ENCODE results near the gene PXYLP1.

Gene PXYLP1

DNA sequence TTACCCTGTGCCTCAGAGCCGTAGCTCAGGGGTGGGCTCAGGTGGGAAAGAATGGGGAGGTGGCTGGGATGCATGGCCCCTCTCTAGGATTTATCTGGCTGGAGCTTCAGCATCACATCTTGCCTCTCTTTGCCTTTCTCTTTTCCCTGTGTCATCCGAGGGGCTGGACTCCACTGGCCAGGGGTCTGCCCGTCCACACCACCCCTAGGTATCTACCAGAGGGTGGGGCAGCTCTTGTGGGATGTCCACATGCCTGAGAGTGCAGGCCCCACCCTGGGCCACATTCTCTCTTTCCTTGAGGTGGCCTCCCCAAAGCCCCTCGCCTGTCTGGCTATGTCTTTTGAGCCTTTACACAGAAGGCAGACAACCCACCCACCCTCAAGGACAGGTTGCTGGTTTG is 37.2 kb downstream of the PXYLP1 start:
- no peak for TF ChIP-seq CTCF (IDR thresholded peaks at IDR 0.05)

DNA sequence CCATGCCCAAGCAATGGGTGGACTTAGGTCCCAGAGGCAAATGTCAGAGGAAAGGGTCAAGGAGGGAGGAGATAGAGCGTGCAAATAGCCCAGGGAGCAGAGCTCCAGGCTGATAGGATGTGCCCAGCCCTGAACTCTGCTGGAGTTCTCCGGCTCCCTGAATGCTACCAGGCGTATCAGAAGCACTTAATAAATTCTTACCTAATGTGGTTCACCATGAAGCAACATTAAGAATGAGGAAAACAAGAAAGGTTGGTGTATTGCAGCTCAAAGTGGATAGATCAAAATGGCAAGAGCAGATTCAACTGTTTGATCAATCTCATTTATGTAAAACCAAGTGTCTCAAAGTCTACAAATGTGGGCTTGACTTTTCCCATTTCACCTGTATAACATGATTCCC is 38.3 kb downstream of the PXYLP1 start:
- TF ChIP-seq CTCF (IDR thresholded peaks at IDR 0.05): no peak

DNA sequence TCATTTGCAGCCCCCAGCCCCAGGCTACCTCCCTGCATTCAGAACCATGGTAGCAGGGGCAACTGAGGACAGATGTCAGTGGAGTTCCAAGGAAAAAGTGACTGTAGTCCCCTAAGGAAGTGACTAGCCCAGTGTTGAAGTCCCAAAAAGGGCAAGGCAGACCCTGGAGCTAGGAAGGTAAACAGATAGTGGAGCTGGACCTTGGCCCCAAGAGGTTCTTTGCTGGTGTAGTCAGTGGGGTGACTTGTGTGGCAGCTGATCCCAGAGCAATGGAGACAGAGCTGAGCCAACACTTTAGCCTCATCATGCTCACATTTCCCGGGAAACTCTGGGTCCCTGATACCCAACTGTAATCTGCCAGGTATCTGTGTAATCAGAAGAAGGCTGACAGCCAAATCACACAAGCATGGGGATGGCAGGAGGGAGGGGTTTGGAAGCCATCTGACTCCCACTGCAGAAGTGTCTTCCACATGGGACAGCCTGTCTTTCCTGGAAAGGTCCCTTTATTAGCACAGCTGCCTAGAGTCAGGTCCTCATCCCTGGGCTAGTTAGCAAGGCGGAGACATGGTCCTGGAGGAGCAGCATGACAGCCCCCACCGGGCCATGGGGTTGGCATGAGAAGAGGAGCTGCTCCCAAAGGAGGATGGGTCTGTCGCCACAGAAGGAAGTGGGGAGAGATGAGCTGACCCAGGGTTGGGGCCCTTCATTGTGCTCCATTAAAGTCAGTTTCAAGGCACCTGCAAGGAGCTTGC is 39.8 kb downstream of the PXYLP1 start:
- TF ChIP-seq CTCF (IDR thresholded peaks at IDR 0.05): no peak

DNA sequence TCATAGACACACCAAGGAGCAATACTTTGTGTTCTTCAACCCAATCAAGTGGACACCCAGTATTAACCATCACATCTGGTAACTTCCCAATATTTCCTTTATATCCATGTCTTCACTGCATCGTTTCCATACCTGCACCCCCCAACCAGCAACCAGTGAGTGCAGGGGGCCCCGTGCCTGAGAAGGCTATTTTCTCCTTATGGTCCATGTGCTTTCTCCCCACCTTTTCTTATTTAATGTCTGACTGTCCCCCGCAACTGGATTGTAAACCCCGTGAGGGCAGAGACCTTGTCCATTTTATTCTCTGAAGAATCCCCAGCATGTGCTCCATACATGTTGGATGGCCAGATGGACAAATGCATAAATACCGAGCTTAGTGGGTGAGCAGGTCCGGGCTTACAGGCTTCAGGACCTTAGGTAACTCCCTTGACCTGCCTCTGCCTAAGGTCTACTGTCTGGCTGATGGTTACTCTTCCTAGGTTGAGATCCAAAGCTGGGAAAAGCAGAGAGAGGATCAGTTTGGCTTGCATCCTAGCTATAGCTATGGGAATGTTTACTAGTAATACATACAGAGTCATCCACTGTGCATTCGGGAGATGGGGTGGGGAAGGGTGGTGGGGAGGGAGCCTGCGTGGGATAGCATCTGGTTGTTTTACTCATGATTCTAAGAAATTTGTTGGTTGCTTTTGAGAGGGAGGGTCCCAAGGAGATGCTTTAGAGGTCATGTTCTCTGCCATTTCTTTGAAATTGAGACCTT is 41.5 kb downstream of the PXYLP1 start:
- no peak for TF ChIP-seq CTCF (IDR thresholded peaks at IDR 0.05)

DNA sequence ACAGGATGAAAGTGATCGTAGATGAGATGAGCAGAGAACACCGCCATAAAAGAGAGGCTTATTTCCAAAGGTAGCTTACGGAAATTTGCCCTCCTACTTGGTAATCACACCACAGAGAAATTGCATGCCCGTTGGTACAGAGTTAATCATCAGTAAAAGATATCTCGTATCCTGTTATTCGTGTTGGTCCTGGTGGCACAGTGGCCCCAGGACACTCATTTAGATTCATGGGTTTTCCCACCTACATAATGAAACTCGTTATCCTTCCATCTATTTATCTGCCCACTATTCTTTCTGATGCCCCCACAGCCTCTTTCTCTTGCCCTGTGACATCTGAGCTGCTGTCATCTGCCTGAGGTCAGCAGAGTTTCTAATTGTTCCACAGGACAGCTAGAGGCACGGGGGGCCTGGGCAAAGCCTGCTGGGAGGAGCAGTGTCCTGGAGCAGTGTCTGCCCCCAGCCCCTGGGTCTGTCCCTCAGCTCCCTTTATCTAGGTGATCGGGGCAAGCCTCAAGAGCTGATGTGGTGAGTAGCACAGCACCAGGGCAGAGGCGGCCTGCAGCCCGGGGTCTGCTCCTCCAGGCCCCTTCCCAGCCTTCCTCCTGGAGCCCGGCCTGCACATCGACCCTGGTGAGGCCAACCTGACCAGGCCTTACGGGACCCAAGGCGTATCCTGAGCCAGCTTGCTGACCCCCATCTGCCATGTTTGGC is 42.2 kb downstream of the PXYLP1 start:
- TF ChIP-seq CTCF (IDR thresholded peaks at IDR 0.05): no peak

DNA sequence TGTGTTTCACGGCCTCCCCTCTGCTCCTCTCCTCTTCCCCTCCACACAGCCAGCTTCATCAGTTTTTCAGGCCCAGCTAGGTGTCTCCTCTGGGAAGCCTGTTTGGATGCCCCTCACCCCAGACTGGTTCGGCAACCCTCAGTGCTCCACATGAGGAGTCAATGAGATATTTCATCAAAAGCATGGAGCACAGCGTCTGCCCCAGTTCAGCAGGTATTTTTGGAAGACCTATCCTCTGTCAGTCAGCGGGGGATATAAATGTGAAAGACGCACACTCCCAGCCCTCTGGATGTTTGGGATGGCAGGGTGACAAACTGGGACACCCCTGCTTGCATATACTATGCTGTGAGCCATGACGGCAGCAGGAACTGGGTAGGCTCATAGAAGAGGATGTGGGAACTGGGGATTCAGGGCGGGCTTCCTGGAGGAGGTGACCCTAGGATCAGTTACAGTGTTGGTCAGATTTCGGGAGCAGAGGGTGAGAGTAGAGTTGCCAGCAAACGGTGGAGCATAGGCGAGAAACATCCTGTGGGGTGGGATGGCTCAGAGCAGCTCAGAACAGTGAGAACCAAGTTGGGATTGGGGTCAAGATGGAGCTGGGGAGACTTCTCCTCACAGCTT is 42.9 kb downstream of the PXYLP1 start:
- no peak for TF ChIP-seq CTCF (IDR thresholded peaks at IDR 0.05)

GRCh38 chr3:141275032-141275422 is 43.4 kb downstream of the PXYLP1 start:
- TF ChIP-seq CTCF (IDR thresholded peaks at IDR 0.05): no peak
